Measurements from ENCODE around the gene FIS1. TPM values are rescaled to one million over a fixed set of nuclear protein-coding genes. Genes with fewer than 3 reads are reported as not detected.
"Not testable (repeated sequence)": the region's sequence is repeated elsewhere in the genome, so short reads cannot be mapped to it uniquely, and the experiment has no call there.

The FIS1 gene
- total and polyA plus RNA-seq, 7 donors = 190 to 443 (median 284) TPM

GRCh38 chr7:101265622-101266516, 21.0 kb upstream of the FIS1 start:
- Histone ChIP-seq H3K4me1 (no peaks in the 10 kb centered on the region), H3K36me3 (no peaks in the 10 kb centered on the region), H3K27ac (no peak overlapping the region), H3K4me3 (no peak overlapping the region), H3K27me3 (no peaks in the 10 kb centered on the region), H3K9me3 (no peaks in the 10 kb centered on the region)
- no peak for DNase-seq
- 76 to 81% methylated on average over 17 of the region's 17 CpGs for WGBS, 2 donors
- intact Hi-C loops (cut with DNase I) = no loop called here
- TF ChIP-seq POLR2A (IDR thresholded peaks at IDR 0.05) = no peak
- no peak for TF ChIP-seq CTCF (IDR thresholded peaks at IDR 0.05)
- no peak for TF ChIP-seq POLR2AphosphoS5 (IDR thresholded peaks at IDR 0.05)
- TF ChIP-seq EP300 (IDR thresholded peaks at IDR 0.05) = no peak

GRCh38 chr7:101264102-101264706, 19.3 kb upstream of the FIS1 start:
- H3K27me3 ChIP-seq; H3K36me3 ChIP-seq; DNase-seq; H3K27ac ChIP-seq; intact Hi-C loops (cut with DNase I); H3K4me1 ChIP-seq; H3K4me3 ChIP-seq; H3K9me3 ChIP-seq: not testable (repeated sequence)
- WGBS, 2 donors = 48 to 62% methylated on average over 6 of the region's 6 CpGs

GRCh38 chr7:101258243-101258731, 13.4 kb upstream of the FIS1 start:
- Histone ChIP-seq H3K4me1 (no peaks in the 10 kb centered on the region), H3K27ac (no peak overlapping the region), H3K27me3 (peaks cover 0 to 3% (median 0%) of the 10 kb centered on the region in 3 donors), H3K4me3 (no peak overlapping the region), H3K36me3 (no peaks in the 10 kb centered on the region), H3K9me3 (no peaks in the 10 kb centered on the region)
- DNase-seq = no peak
- WGBS, 2 donors = 20 to 55% methylated on average over 7 of the region's 7 CpGs
- intact Hi-C loops (cut with DNase I) = no loop called here
- TF ChIP-seq EP300 (IDR thresholded peaks at IDR 0.05) = no peak
- TF ChIP-seq POLR2AphosphoS5 (IDR thresholded peaks at IDR 0.05) = no peak
- TF ChIP-seq CTCF (IDR thresholded peaks at IDR 0.05) = no peak
- no peak for TF ChIP-seq POLR2A (IDR thresholded peaks at IDR 0.05)

GRCh38 chr7:101255796-101256195, 10.9 kb upstream of the FIS1 start:
- 61 to 81% methylated on average over 4 of the region's 4 CpGs for WGBS, 2 donors
- peaks cover 0 to 14% (median 9%) of the 10 kb centered on the region in 4 donors for H3K4me1 ChIP-seq
- no peaks in the 10 kb centered on the region for H3K36me3 ChIP-seq
- H3K4me3 ChIP-seq = no peak overlapping the region
- no peaks in the 10 kb centered on the region for H3K9me3 ChIP-seq
- DNase-seq = no peak
- TF ChIP-seq EP300 (IDR thresholded peaks at IDR 0.05) = no peak
- TF ChIP-seq POLR2A (IDR thresholded peaks at IDR 0.05) = no peak
- intact Hi-C loops (cut with DNase I) = no loop called here
- H3K27me3 ChIP-seq = peaks cover 0 to 3% (median 0%) of the 10 kb centered on the region in 3 donors
- no peak overlapping the region for H3K27ac ChIP-seq

- WGBS, 2 donors = 87 to 90% methylated on average over 5 of the region's 5 CpGs
- H3K27me3 ChIP-seq; H3K27ac ChIP-seq; intact Hi-C loops (cut with DNase I); DNase-seq; H3K4me3 ChIP-seq; H3K36me3 ChIP-seq; H3K9me3 ChIP-seq: not testable (repeated sequence)
- H3K4me1 ChIP-seq = peaks cover 0 to 25% (median 16%) of the 10 kb centered on the region in 4 donors
These were observed 8.3 kb upstream of the FIS1 start for GRCh38 chr7:101253199-101253598.

- Histone ChIP-seq H3K4me1 (peaks cover 0 to 25% (median 16%) of the 10 kb centered on the region in 4 donors), H3K9me3 (no peaks in the 10 kb centered on the region), H3K27ac (peak overlapping the region; percentile 58 to 83 (median 76)), H3K27me3 (no peaks in the 10 kb centered on the region), H3K36me3 (peaks cover 0 to 7% (median 6%) of the 10 kb centered on the region in 4 donors), H3K4me3 (peak overlapping the region; percentile 66 to 93 (median 81))
- WGBS, 2 donors = 0 to 1% methylated on average over 55 of the region's 55 CpGs
- intact Hi-C loops (cut with DNase I) = no loop called here
- DNase-seq = peak; percentile 98
- peak; percentile 42 to 80 (median 67) for TF ChIP-seq POLR2AphosphoS5 (IDR thresholded peaks at IDR 0.05)
- TF ChIP-seq POLR2A (IDR thresholded peaks at IDR 0.05) = no peak
These were observed 7.2 kb upstream of the FIS1 start for GRCh38 chr7:101251871-101252659.
